ENCODE measurements around the gene TSNAX. TPM values are rescaled to one million over a fixed set of nuclear protein-coding genes. Genes with fewer than 3 reads are reported as not detected.

TSNAX gene
- total and polyA plus RNA-seq, 8 donors = 10.2 to 63.4 (median 23.1) TPM

- intact Hi-C loops (cut with DNase I; ENCODE audit: low total_unique reads) = no loop called here
- Histone ChIP-seq H3K27me3 (no peaks in the 10 kb centered on the region), H3K9me3 (peaks cover 0 to 6% (median 5%) of the 10 kb centered on the region in 4 donors), H3K36me3 (no peaks in the 10 kb centered on the region), H3K4me3 (no peak overlapping the region), H3K4me1 (no peaks in the 10 kb centered on the region), H3K27ac (no peak overlapping the region)
- no peak for DNase-seq
- WGBS, 5 donors = 45 to 61% (median 49%) methylated on average over 6 of the region's 6 CpGs
- TF ChIP-seq POLR2A (IDR thresholded peaks at IDR 0.05) (no peak), EP300 (IDR thresholded peaks at IDR 0.05) (no peak), CTCF (IDR thresholded peaks at IDR 0.05) (no peak), POLR2AphosphoS5 (IDR thresholded peaks at IDR 0.05) (no peak)
Observed at GRCh38 chr1:231493421-231494185, 34.9 kb upstream of the TSNAX start.

GRCh38 chr1:231494439-231495110 is 33.9 kb upstream of the TSNAX start:
- intact Hi-C loops (cut with DNase I; ENCODE audit: low total_unique reads) = no loop called here
- no peaks in the 10 kb centered on the region for H3K27me3 ChIP-seq
- H3K4me1 ChIP-seq = no peaks in the 10 kb centered on the region
- no peaks in the 10 kb centered on the region for H3K36me3 ChIP-seq
- WGBS, 5 donors = 41 to 70% (median 50%) methylated on average over 1 of the region's 1 CpG
- peaks cover 4 to 16% (median 14%) of the 10 kb centered on the region in 4 donors for H3K9me3 ChIP-seq
- no peak overlapping the region for H3K4me3 ChIP-seq
- TF ChIP-seq POLR2AphosphoS5 (IDR thresholded peaks at IDR 0.05) = no peak
- no peak for TF ChIP-seq CTCF (IDR thresholded peaks at IDR 0.05)
- TF ChIP-seq EP300 (IDR thresholded peaks at IDR 0.05) = no peak
- no peak for TF ChIP-seq POLR2A (IDR thresholded peaks at IDR 0.05)
- DNase-seq = no peak
- H3K27ac ChIP-seq = no peak overlapping the region

- no peak for DNase-seq
- no peak overlapping the region for H3K27ac ChIP-seq
- WGBS, 5 donors = 71 to 88% (median 80%) methylated on average over 2 of the region's 2 CpGs
Observed at GRCh38 chr1:231497629-231498152, 30.8 kb upstream of the TSNAX start.

More at GRCh38 chr1:231497629-231498152, 30.8 kb upstream of the TSNAX start:
- no peaks in the 10 kb centered on the region for H3K27me3 ChIP-seq
- no peak for TF ChIP-seq CTCF (IDR thresholded peaks at IDR 0.05)
- TF ChIP-seq EP300 (IDR thresholded peaks at IDR 0.05) = no peak
- TF ChIP-seq POLR2AphosphoS5 (IDR thresholded peaks at IDR 0.05) = no peak
- TF ChIP-seq POLR2A (IDR thresholded peaks at IDR 0.05) = no peak
- H3K4me1 ChIP-seq = no peaks in the 10 kb centered on the region
- no peak overlapping the region for H3K4me3 ChIP-seq
- H3K36me3 ChIP-seq = no peaks in the 10 kb centered on the region
- peaks cover 4 to 23% (median 18%) of the 10 kb centered on the region in 4 donors for H3K9me3 ChIP-seq
- intact Hi-C loops (cut with DNase I; ENCODE audit: low total_unique reads) = no loop called here
